Hindlimb muscle (tissue), 1 donor: Measurements from ENCODE around the gene LSM7. TPM values are rescaled to one million over a fixed set of nuclear protein-coding genes. Genes with fewer than 3 reads are reported as not detected.

Experiments
- DNase-seq: peaks from one replicate; pipeline ENCODE4 v3.0.0-alpha.2; 2013
- polyA plus RNA-seq: library from polyadenylated mRNA; unstranded; fragments of 120-200 nt; gene quantifications from one replicate; pipeline ENCODE4 v1.2.1, GENCODE V29; 2013; ENCODE audit not compliant: insufficient read length

The LSM7 gene
- polyA plus RNA-seq, 1 donor = 71.7 TPM

- no peak for DNase-seq
Observed at GRCh38 chr19:2321565-2322283, 6.7 kb downstream of the LSM7 start.

- no peak for DNase-seq
Observed at GRCh38 chr19:2320939-2321338, 7.4 kb downstream of the LSM7 start.

GRCh38 chr19:2320049-2320448, 8.3 kb downstream of the LSM7 start:
- no peak for DNase-seq

GRCh38 chr19:2319551-2319950, 8.8 kb downstream of the LSM7 start:
- DNase-seq = no peak

- no peak for DNase-seq
Observed at GRCh38 chr19:2318923-2319322, 9.5 kb downstream of the LSM7 start.

- no peak for DNase-seq
Observed at GRCh38 chr19:2317756-2318155, 10.6 kb downstream of the LSM7 start.

GRCh38 chr19:2317300-2317699, 11.1 kb downstream of the LSM7 start:
- DNase-seq = no peak

- peak; percentile 40 for DNase-seq
Observed at GRCh38 chr19:2315818-2316353, 12.5 kb downstream of the LSM7 start.

GRCh38 chr19:2315121-2315817, 13.1 kb downstream of the LSM7 start:
- no peak for DNase-seq

GRCh38 chr19:2312820-2313501, 15.4 kb downstream of the LSM7 start:
- no peak for DNase-seq

GRCh38 chr19:2311093-2311492, 17.3 kb downstream of the LSM7 start:
- no peak for DNase-seq

- no peak for DNase-seq
Observed at GRCh38 chr19:2309734-2310362, 18.5 kb downstream of the LSM7 start.

- no peak for DNase-seq
Observed at GRCh38 chr19:2308114-2308556, 20.3 kb downstream of the LSM7 start, which contains the start of gene LINGO3. LINGO3 (minus strand) TSS chr19:2308154; CDS start chr19:2291776, 16,378 bp downstream.

GRCh38 chr19:2307518-2308012, 20.8 kb downstream of the LSM7 start:
- DNase-seq = no peak

- DNase-seq = no peak
Observed at GRCh38 chr19:2306971-2307370, 21.4 kb downstream of the LSM7 start.

GRCh38 chr19:2306281-2306806, 22.0 kb downstream of the LSM7 start:
- no peak for DNase-seq

- DNase-seq = no peak
Observed at GRCh38 chr19:2305452-2306280, 22.7 kb downstream of the LSM7 start.

- no peak for DNase-seq
Observed at GRCh38 chr19:2303211-2303798, 25.1 kb downstream of the LSM7 start.

GRCh38 chr19:2302319-2303210, 25.8 kb downstream of the LSM7 start:
- peak; percentile 70 for DNase-seq

- DNase-seq = no peak
Observed at GRCh38 chr19:2300533-2300932, 27.9 kb downstream of the LSM7 start.
